ENCODE data around the gene CCBE1.

GRCh38 chr18:59469463-59470180 is 227.6 kb downstream of the CCBE1 start:
- TF ChIP-seq CTCF (IDR thresholded peaks at IDR 0.05) = no peak
- TF ChIP-seq POLR2A (IDR thresholded peaks at IDR 0.05) = no peak

Data from uterus (tissue), 2 donors.